Astrocyte (in vitro differentiated cells and primary cell): ENCODE results near the gene CCNB3.

ENCODE experiments used
- EZH2 ChIP-seq: IDR thresholded peaks from 2 replicates; pipeline ENCODE4 v1.6.1; 2012; ENCODE audit warnings: mild to moderate bottlenecking, low read length, inconsistent platforms; ENCODE audit not compliant: insufficient read depth
- TF ChIP-seq, protein P1 (sequence below): IDR thresholded peaks from 2 replicates; pipeline ENCODE4 v1.5.1; 2011; ENCODE audit warnings: low read depth, mild to moderate bottlenecking, inconsistent platforms, low read length, moderate library complexity; ENCODE audit not compliant: insufficient read depth

DNA sequence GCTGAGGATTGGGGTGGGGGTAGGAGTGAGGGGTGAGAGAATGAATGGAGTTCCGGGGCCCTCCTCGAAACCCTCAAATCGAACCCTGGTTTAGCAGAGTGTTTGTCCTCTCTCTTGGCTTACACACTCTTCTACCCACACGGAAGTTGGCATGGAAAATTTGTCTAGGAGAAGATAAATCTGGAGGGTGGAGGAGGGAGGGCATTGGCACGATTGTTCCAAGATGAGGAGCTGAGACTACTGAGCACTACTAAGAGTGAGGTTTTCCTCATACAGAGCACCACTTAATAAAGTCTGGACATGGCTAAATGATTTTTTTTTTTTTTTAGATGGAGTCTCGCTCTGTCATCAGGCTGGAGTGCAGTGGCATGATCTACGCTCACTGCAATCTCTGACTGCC lies 37.2 kb upstream of the CCNB3 start:
- TF ChIP-seq, protein P1, sequence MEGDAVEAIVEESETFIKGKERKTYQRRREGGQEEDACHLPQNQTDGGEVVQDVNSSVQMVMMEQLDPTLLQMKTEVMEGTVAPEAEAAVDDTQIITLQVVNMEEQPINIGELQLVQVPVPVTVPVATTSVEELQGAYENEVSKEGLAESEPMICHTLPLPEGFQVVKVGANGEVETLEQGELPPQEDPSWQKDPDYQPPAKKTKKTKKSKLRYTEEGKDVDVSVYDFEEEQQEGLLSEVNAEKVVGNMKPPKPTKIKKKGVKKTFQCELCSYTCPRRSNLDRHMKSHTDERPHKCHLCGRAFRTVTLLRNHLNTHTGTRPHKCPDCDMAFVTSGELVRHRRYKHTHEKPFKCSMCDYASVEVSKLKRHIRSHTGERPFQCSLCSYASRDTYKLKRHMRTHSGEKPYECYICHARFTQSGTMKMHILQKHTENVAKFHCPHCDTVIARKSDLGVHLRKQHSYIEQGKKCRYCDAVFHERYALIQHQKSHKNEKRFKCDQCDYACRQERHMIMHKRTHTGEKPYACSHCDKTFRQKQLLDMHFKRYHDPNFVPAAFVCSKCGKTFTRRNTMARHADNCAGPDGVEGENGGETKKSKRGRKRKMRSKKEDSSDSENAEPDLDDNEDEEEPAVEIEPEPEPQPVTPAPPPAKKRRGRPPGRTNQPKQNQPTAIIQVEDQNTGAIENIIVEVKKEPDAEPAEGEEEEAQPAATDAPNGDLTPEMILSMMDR: no peak
- no peak for TF ChIP-seq EZH2
